Cardiac septum (tissue), 1 donor: ENCODE measurements around the gene CPXM2. TPM values are rescaled to one million over a fixed set of nuclear protein-coding genes. Genes with fewer than 3 reads are reported as not detected.

Experiments
- DNase-seq: peaks from one replicate; pipeline ENCODE4 v3.0.0-alpha.2; 2020; ENCODE audit warnings: low spot score
- intact Hi-C: fragments of 100-400 bp; cut with DNase I; formaldehyde crosslinking; loops from one replicate; pipeline ENCODE4 v1.14.0; 2022
- total RNA-seq: library from RNA; stranded (reverse); fragmentation: NEBNext Ultra II Directional; extraction: Animal tissue kit (Norgen Biotek cat#: 25700); gene quantifications from one replicate; pipeline ENCODE4 v1.2.1, GENCODE V29; 2021
- donor health status: DM: no; HTN: no; CAD: no.

The CPXM2 gene
- total RNA-seq, 1 donor from 2014 or later, result 11.2 TPM

DNA sequence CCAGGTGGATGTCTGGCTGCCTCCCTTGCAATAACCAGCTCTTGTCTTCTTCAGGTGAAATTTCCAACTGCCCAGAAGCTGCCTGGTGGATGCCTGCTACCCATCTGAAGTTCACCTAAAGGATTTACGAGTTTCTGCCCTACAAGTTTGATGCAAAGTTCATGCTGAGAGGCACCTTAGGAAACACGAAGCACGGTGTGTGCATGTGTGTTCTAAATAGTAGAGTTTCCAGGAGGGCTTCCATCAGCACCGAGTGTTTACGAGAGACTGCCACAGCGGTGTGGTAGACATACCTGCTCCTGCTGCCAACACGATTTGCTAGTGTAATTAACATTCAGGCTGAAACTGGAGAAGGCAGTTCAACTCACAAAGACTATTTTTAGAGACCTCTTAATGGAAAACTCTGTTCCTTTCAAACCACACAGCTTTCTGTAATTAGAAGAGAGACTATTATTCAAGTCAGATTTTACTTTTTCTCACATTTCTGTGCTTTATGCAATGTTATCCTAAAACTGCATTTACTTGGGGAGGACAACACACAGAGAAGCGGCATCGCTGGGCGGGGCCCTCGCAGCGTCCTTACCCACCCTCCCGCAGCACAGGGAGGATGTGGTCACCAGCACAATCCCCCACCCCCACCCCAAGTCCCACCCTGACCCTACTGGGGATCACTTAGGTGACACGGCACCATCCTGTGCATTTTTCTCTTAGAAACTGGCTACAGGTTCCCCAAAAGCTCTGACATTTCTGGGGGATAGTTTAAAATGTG is 15.5 kb upstream of the CPXM2 start:
- intact Hi-C loops, result no loop called here
- DNase-seq, result no peak

DNA sequence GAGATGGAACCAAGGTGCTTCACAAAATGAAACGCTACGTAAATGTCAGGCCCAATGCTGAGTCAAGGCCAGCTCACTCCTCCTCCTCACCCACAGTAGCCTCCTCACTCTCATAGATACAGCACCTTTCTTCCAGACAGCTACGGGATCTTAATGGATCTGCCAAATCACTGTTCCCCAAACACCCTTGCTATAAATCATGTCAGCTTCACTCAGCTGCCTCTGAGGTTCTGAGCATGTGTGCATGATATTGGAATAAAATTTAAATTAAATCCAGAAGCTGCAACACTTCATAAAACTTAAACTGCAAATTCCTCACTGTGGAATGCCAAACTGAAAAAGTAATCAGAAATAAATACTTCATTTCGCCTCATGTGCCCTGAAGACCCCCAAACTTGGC is 14.7 kb upstream of the CPXM2 start:
- intact Hi-C loops, result no loop called here
- DNase-seq, result no peak

DNA sequence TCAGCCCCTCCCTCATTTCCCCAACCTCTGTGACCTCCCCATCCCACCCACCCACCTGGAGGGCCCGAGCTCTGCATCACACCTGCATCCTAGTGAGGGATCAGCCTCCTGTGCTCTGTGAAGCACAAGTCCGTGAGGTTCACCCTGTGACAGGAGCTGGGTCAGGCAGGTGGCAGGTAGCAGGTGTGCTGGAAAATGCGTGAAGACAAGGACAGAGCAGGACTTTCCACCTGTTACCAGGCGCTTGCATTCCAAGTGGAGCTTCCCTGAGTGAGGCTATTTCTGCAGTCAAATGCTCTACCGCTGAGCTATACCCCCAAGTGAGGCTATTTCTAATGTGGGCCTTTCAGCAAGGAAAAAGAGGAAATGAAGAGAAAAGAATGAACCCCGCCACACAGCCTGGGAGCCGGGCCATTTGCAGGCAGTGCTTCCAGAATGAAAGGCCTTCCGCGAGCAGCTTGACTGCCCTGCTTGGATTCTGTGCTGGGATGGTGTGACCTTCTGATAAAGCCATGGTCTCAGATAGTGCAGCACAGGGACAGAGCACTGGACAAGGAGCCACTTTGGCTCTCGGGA is 13.3 kb upstream of the CPXM2 start:
- peak; percentile 44 for DNase-seq
- intact Hi-C loops, result no loop called here

DNA sequence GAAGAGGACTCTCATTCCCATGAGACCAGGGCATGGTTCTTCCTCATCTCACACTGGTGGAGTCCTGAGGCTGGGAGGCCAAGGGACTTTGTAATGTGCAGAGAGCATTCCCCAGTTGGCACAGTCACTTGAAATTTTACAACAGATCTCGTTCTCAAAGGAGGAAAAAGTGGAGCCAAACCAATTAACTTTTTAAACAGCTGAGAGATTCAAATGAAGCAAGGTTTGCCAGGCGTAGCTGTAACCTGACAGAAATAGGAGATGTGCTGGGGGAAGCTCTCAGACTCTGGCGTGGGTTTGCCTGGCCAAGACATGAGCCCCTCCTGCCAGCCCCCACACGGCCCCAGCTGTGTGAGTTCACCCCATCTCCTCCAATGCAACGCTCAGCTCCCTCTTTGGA is 12.0 kb upstream of the CPXM2 start:
- DNase-seq, result no peak
- intact Hi-C loops, result no loop called here

DNA sequence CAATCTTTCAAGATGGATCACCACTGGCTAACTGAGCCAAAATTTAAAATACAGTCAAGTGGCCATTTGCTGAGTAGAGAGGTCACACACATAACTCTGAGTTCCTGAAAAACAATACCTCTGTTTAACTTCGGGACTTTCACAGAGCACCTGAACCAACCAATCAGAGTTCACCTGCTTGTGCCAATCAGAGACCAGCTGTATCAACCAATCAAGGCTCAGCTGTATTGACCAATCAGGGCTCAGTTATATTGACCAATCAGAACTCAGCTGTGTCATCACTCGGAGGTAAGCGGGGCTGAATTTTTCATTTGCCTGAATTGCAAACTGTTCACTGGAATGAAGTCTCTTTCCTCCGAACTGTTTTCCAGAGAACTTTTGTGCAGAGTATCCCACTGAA is 10.0 kb upstream of the CPXM2 start:
- intact Hi-C loops, result no loop called here
- no peak for DNase-seq

DNA sequence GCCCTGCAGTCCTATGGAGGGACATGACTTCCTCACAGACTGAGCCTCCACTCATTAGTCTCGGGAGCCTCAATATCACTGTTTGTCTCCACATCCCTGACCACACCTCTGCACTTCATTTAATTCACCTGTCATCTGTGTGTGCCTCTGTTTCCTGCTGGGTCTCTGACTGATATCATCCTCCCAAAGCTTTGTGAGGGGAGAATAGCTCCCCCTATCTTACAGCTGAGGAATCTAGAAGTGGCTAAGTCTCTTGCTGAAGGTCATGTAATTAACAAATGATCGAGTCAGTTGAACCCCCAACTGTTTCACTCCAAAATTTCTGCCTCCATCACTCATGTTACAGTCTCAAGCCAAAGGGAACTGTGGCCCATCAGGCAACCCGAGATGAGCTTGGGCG is 5.5 kb upstream of the CPXM2 start:
- intact Hi-C loops, result no loop called here
- DNase-seq, result no peak

DNA sequence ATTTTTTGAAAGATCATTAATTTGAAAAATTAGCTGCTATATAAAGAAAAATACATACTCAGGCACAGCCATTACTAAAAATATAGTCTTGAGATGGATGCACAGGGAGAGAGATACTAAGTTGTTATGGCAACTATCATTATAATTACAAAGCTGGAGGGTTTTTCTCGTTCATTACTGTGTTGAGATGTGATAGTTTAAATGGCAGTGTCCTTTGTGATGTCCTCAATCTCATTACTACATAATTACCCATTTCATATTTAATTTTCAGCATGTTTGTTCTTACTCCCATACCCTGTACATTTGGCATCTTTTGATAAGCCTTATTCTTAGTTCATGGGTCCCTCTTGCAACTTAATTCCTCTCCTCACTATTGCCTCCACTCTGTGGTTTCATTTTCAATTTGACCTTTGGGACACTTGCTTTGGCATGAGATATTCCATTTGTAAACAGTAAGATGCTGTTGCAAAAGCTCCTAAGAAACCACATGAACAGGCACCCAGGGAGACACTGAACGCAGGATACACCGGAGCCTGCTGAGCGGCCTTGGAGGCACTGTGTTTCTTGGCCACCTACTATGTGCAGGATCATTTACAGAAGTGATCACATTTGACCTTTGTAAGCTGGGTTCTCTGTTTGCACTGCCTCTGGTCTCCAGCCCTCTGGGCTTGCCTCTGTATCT is 4.8 kb upstream of the CPXM2 start:
- intact Hi-C loops, result no loop called here
- no peak for DNase-seq

DNA sequence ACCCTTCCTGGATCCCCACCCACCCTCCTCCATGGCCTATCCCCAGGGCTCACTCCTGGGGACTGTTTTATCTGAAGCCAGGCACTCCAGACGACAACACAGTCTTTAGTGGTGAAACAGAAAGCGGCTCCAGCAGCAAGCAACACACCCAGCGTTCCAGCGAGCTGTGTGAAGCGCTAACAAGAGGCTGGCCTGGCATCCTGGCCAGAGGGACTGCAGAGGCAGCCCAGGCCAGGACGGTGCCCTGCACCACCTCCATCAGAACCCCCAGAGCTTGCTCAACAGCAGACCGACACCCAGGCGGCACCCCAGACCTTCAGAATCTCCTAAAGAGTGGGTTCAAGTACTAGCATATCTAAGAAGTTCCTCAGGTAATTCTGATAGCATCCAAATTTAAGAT is 2.0 kb upstream of the CPXM2 start:
- DNase-seq, result no peak
- intact Hi-C loops, result no loop called here

DNA sequence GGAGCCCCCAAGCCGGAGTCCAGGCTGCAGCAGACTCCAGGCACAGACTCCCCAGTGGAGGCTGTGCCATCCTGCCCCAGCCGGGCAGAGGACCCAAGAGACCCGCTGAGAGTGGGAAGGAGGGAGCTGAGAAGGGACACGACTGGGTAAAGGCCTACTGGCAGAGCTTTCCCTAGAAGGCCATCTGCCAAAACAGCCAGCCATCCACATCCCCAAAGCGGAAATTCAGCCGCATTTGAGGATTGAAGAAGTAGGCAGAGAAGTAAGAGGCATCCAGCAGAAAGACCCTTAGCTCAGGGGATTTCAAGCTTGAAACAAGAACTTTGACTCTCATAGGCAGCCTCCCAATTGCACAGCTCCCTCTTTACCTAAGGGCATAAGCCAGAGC is 857 bp downstream of the CPXM2 start:
- no peak for DNase-seq
- intact Hi-C loops, result no loop called here

DNA sequence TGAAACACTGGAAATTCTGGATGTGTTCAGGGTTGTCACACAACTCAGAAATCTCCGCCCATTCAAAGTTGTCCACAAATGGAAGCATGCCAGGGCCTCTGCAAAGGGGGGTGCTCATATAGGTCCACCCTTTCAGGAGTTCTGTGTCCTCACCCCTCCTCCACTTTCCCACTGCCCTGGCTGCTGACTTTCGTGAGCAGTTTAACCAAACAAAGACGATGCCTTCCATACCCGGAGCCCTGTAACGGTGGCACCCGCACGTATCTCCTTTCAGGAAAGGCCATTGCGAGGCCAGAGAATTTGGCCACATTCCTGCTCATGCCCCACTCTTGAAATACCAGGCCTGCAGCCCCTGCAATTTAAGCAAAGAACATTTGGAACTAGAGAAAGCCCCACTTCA is 1.4 kb downstream of the CPXM2 start:
- intact Hi-C loops, result no loop called here
- DNase-seq, result no peak

DNA sequence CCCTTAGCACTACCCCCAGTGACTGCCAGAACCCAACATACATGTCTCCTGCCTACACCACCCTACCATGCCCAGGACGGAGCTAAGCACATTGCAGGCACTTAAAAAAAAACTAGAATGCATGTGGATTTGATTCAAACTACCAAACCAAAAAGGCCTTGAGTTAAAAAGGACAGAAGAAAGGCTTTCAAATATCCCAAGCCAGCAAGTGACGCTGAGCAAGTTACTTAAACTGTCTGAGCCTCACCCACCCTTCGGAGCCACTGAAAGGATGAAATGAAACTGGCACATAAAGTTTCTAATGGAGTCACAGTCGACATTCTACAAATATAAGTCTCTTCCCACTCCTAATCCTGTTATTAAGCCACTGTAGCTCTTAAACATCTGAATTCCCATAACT is 1.8 kb downstream of the CPXM2 start:
- intact Hi-C loops, result no loop called here
- no peak for DNase-seq

DNA sequence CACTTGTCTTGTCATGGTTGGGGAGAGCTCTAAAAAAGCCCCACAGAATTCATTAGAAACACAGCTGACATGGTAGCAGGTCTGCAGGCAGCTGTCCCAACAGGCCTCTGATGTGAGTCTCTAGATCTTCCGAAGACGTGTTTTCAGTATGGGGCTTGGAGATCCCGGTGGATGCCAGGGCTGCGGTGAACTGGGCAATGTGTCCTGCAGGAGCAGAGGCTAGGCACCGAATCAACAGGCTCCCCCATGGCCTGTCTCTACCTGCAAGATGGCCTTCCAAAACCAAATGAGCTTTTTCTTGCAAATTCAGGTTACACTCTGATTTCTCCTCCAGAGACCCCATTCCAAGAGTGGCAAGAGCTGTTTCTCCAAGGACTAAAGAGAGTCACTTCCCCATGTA is 2.9 kb downstream of the CPXM2 start:
- intact Hi-C loops, result no loop called here
- no peak for DNase-seq

DNA sequence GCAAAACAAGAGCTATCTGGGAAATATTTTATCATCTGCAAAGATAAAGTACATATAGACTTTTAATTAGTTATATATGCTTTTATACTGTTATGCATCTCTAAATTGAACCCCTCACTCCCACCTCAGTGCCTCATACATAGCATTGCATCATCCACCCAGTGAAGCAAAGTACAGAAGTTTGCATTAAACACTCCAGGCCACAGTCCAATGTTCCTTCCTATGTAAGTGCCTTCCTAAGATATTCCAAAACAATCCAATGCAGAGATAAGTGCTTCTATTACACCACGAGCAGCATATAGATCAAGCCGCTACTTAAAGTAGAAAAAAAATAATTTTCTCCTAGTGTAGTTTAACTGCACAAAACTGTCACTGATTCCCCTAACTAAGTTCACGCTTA is 3.4 kb downstream of the CPXM2 start:
- no peak for DNase-seq
- intact Hi-C loops, result no loop called here

DNA sequence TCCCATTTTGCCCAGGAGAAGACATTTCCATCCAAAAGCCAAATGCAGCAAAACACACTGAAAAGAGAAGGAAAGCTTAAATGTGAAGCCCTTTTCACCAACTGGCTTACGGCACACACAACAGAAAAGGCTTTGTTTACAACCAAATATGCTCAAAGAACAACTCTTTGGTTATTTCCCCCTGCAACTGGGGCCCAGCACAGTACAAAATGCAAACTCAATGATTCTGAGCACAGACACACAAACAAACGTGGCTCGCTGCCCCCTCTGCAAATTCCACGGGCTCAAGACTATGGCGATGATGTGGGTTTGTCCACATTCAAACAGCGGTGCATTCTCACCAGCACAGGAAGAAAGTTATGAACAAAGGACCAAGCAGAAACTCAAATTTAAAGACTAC is 5.3 kb downstream of the CPXM2 start:
- DNase-seq, result no peak
- intact Hi-C loops, result no loop called here

DNA sequence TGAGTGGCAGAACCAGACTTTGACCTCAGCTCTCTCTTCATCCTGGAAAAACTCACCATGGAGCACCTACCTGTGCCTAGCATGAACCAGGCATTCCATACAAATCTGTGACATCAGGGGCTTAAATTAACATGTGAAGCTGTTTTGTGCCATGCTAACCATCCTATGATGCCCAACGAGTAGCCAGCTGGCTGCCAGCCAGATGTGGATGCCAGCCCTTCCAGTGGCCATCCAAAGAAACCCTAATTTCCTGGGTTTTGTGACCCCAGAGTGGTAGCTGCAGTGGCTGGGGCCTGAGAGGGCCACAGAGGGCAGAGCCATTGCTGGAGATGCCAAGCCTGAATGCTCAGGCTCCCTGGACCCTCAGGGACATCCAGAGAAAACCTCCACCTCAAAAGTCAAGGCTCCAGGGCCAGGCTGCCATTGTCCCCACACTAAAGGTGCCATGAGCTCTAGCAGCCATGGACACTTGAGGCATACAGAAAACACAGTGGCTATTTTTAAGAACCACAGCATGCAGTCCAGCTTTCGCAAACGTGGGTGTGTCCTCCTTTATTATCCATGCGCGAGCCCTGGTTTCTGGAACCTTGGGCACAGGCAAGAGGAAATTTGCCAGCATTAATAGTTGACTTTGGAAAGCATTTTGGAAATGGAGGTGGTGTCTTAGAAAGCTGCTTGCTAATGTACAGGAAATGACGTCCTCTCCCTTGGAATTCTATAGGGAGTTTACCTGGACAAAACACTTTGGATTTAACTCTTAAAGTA is 6.0 kb downstream of the CPXM2 start:
- no peak for DNase-seq

DNA sequence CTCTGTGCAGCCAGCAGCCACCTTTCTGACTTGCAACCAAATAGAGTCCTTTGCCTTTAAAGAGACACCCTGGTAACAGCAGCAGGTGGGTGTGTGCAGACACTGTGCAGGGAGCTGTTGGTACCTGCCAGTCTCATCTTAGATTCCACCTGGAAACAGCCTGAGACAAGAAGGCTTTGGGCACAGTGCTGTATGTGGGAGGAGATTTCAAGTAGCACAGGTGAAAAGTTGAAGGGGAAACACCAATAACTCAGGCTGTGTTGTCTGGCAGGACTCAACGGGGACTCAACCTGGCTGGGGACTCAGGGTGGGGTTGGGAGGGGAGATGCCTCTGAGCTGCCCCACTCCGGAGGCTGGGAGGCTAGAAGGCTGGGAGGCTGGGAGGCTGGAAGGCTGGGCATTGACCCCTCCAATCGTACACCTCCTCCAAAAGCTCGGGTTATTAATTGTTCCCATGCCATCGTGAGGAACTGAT is 6.7 kb downstream of the CPXM2 start:
- intact Hi-C loops, result no loop called here
- DNase-seq, result no peak

More for the DNA sequence above, 6.0 kb downstream of the CPXM2 start:
- intact Hi-C loops, result no loop called here

DNA sequence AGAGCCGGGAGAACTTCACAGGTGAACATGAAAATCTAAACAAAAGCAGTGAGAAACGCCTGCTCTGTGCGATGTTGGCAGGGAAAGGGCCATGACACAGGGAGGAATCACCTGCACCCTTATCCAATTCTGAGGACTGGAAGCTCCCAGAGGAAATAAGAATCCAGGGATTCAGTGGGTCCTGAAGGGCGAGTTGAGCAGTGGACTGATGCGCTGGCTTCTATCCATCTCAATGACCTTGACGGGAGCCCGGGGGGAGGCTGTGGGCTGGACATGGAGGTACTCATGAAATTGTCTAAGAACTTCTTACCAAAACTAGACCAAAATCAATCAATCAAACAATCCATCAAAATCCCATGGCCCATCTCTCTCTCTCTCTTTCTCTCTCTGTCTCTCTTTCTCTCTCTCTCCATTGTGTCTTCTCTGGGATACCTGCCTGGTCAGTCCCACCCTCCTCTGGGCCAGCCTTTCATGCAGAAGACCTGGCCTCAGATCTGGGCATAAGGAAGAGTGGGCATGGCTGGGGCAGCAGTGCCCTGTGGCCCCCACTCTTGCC is 7.2 kb downstream of the CPXM2 start:
- DNase-seq, result no peak
- intact Hi-C loops, result no loop called here

DNA sequence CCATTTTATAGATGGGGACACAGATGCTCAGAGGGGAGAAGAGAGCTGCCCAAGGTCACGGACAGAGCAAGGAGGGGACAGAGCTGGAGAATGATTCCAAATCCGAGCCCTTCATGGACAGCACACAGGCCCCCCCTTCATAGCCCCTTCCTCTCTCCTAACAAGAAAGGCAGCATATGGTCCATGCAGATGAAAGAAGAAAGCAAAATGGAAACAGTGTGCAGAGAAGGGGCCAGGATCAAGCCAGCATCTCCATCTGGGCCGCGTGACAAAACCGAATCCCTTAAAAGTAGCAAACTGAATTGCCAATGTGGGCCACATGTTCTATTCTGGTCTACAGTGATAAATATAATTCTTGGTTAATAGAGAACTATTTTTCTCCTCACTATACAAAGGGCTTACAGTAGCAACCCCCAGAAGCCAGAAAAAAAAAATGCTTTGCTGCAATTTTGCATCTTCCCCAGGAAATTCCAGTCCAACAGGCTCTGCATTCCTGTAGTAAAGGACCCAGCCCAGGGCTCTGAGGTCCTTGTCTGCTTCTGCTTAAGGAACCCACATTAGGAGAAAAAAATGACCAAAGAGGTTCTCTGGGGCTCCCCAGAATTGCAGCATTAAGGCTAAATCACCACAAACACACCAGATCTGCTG is 7.8 kb downstream of the CPXM2 start:
- no peak for DNase-seq
- intact Hi-C loops, result no loop called here

DNA sequence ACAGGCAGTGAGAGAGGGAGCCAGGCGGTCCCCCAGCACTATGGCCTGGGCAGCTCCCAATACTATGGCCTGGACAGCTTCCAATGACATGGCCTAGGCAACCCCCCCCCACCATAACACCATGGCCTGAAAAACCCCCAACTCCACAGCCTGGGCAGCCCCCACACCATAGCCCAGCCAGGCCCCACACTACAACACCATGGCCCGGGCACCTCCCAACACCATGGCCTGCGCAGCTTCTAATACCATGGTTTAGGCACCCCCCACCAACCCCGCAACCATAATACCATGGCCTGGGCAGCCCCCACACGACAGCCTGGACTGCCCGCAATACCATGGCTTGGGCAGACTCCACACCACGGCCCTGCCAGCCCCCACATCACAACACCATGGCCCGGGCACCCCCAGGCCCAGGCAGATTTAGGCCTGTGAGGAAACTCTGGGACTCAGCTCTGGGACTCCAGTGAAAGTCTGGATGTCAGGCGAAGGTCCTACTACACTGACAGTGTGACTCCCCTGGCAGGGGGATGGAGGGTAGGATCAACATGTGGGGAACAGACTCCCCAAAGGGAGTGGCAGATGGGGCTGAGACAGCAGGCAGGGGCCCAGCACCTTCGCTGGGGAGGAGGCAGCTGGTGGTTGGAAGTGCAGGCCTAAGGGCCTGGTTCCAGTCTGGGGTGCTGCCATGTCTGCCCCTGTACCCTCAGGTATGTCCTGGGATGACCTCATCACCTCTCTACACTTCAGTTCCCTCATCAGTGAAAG is 8.7 kb downstream of the CPXM2 start:
- no peak for DNase-seq
- intact Hi-C loops, result no loop called here
